Measurements from ENCODE around the gene EFCAB11. TPM values are rescaled to one million over a fixed set of nuclear protein-coding genes. Genes with fewer than 3 reads are reported as not detected.

EFCAB11 gene
- total and polyA plus RNA-seq, 2 experiments from 2014 or later = 7.7 to 24.6 TPM

DNA sequence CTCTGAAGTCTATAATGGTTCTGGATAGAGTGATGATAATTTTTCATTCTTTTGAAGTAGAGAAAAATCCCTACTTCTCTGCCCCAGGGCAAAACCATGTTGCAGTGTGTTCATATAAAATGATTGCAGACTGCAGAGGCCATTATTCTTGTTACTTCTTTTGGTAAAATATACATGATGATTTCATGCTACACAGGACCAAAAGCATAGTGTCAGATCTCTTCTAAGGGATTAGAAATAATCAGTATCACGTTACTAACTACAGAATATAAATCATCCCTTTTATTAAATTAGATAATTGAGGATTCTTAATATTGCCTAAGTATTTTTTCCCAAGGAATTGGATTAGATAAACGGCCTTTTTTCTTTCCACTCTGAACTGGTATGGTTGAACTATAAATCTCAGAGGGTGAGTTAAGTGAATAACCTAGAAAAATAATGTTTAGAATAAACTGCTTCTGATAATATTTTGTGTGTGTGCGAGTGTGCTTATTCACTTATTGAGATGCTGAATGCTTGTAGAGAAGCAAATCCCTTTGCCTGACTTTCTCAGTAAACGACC lies 156.2 kb downstream of the EFCAB11 start:
- no peaks in the 10 kb centered on the region for H3K79me2 ChIP-seq (replicated peaks; ENCODE audit: insufficient read depth)
- H3F3A ChIP-seq (replicated peaks; ENCODE audit: low read depth) = no peaks in the 10 kb centered on the region
- H3K9me2 ChIP-seq (ENCODE audit: insufficient read depth) = peaks cover 2% of the 10 kb centered on the region; the same call in 1 of the 2 replicates
- no peaks in the 10 kb centered on the region for H3K36me3 ChIP-seq (ENCODE audit: insufficient read depth)
- Mint-ChIP-seq H3K4me3 (no peak overlapping the region), H3K4me1 (0 out of 3 replicates have a peak, but pooled peaks cover 2% of the 10 kb centered on the region), H3K9me3 (no peaks in the 10 kb centered on the region), H3K36me3 (ENCODE audit: low read depth) (no peaks in the 10 kb centered on the region), H3K27ac (no peak overlapping the region), H3K27me3 (ENCODE audit: insufficient read depth, low read depth, poor library complexity) (peaks cover 2% of the 10 kb centered on the region)
- H3K4me1 ChIP-seq (ENCODE audit: insufficient read depth) = peaks cover 8% of the 10 kb centered on the region; the same call in 1 of the 2 replicates
- H3K4me3 ChIP-seq = no peak overlapping the region
- H3K4me2 ChIP-seq = no peak overlapping the region
- H3K27me3 ChIP-seq (ENCODE audit: insufficient read depth) = no peaks in the 10 kb centered on the region
- TF ChIP-seq, protein P1, sequence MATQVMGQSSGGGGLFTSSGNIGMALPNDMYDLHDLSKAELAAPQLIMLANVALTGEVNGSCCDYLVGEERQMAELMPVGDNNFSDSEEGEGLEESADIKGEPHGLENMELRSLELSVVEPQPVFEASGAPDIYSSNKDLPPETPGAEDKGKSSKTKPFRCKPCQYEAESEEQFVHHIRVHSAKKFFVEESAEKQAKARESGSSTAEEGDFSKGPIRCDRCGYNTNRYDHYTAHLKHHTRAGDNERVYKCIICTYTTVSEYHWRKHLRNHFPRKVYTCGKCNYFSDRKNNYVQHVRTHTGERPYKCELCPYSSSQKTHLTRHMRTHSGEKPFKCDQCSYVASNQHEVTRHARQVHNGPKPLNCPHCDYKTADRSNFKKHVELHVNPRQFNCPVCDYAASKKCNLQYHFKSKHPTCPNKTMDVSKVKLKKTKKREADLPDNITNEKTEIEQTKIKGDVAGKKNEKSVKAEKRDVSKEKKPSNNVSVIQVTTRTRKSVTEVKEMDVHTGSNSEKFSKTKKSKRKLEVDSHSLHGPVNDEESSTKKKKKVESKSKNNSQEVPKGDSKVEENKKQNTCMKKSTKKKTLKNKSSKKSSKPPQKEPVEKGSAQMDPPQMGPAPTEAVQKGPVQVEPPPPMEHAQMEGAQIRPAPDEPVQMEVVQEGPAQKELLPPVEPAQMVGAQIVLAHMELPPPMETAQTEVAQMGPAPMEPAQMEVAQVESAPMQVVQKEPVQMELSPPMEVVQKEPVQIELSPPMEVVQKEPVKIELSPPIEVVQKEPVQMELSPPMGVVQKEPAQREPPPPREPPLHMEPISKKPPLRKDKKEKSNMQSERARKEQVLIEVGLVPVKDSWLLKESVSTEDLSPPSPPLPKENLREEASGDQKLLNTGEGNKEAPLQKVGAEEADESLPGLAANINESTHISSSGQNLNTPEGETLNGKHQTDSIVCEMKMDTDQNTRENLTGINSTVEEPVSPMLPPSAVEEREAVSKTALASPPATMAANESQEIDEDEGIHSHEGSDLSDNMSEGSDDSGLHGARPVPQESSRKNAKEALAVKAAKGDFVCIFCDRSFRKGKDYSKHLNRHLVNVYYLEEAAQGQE (IDR thresholded peaks at IDR 0.05; ENCODE audit: unreplicated experiment) = no peak
- no peak for TF ChIP-seq STAT1 (IDR thresholded peaks at IDR 0.05; ENCODE audit: unreplicated experiment)
- no peak for TF ChIP-seq EZH2phosphoT487 (IDR thresholded peaks at IDR 0.05; ENCODE audit: unreplicated experiment)
- no peak for TF ChIP-seq CREB1 (CRISPR knock-in tag; IDR thresholded peaks at IDR 0.05; ENCODE audit: low read depth)
- TF ChIP-seq, protein P2, sequence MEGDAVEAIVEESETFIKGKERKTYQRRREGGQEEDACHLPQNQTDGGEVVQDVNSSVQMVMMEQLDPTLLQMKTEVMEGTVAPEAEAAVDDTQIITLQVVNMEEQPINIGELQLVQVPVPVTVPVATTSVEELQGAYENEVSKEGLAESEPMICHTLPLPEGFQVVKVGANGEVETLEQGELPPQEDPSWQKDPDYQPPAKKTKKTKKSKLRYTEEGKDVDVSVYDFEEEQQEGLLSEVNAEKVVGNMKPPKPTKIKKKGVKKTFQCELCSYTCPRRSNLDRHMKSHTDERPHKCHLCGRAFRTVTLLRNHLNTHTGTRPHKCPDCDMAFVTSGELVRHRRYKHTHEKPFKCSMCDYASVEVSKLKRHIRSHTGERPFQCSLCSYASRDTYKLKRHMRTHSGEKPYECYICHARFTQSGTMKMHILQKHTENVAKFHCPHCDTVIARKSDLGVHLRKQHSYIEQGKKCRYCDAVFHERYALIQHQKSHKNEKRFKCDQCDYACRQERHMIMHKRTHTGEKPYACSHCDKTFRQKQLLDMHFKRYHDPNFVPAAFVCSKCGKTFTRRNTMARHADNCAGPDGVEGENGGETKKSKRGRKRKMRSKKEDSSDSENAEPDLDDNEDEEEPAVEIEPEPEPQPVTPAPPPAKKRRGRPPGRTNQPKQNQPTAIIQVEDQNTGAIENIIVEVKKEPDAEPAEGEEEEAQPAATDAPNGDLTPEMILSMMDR (conservative IDR thresholded peaks at IDR 0.05; ENCODE audit: low read depth in 2 of 2) = no peak
- TF ChIP-seq EZH2 (IDR thresholded peaks at IDR 0.05; ENCODE audit: low read depth, unreplicated experiment) = no peak
- no peak for TF ChIP-seq JUNB (IDR thresholded peaks at IDR 0.05; ENCODE audit: unreplicated experiment)
- TF ChIP-seq, protein P3, sequence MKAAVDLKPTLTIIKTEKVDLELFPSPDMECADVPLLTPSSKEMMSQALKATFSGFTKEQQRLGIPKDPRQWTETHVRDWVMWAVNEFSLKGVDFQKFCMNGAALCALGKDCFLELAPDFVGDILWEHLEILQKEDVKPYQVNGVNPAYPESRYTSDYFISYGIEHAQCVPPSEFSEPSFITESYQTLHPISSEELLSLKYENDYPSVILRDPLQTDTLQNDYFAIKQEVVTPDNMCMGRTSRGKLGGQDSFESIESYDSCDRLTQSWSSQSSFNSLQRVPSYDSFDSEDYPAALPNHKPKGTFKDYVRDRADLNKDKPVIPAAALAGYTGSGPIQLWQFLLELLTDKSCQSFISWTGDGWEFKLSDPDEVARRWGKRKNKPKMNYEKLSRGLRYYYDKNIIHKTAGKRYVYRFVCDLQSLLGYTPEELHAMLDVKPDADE (IDR thresholded peaks at IDR 0.05) = no peak
- TF ChIP-seq ZNF114 (CRISPR knock-in tag; IDR thresholded peaks at IDR 0.05) = no peak
- TF ChIP-seq, protein P4, sequence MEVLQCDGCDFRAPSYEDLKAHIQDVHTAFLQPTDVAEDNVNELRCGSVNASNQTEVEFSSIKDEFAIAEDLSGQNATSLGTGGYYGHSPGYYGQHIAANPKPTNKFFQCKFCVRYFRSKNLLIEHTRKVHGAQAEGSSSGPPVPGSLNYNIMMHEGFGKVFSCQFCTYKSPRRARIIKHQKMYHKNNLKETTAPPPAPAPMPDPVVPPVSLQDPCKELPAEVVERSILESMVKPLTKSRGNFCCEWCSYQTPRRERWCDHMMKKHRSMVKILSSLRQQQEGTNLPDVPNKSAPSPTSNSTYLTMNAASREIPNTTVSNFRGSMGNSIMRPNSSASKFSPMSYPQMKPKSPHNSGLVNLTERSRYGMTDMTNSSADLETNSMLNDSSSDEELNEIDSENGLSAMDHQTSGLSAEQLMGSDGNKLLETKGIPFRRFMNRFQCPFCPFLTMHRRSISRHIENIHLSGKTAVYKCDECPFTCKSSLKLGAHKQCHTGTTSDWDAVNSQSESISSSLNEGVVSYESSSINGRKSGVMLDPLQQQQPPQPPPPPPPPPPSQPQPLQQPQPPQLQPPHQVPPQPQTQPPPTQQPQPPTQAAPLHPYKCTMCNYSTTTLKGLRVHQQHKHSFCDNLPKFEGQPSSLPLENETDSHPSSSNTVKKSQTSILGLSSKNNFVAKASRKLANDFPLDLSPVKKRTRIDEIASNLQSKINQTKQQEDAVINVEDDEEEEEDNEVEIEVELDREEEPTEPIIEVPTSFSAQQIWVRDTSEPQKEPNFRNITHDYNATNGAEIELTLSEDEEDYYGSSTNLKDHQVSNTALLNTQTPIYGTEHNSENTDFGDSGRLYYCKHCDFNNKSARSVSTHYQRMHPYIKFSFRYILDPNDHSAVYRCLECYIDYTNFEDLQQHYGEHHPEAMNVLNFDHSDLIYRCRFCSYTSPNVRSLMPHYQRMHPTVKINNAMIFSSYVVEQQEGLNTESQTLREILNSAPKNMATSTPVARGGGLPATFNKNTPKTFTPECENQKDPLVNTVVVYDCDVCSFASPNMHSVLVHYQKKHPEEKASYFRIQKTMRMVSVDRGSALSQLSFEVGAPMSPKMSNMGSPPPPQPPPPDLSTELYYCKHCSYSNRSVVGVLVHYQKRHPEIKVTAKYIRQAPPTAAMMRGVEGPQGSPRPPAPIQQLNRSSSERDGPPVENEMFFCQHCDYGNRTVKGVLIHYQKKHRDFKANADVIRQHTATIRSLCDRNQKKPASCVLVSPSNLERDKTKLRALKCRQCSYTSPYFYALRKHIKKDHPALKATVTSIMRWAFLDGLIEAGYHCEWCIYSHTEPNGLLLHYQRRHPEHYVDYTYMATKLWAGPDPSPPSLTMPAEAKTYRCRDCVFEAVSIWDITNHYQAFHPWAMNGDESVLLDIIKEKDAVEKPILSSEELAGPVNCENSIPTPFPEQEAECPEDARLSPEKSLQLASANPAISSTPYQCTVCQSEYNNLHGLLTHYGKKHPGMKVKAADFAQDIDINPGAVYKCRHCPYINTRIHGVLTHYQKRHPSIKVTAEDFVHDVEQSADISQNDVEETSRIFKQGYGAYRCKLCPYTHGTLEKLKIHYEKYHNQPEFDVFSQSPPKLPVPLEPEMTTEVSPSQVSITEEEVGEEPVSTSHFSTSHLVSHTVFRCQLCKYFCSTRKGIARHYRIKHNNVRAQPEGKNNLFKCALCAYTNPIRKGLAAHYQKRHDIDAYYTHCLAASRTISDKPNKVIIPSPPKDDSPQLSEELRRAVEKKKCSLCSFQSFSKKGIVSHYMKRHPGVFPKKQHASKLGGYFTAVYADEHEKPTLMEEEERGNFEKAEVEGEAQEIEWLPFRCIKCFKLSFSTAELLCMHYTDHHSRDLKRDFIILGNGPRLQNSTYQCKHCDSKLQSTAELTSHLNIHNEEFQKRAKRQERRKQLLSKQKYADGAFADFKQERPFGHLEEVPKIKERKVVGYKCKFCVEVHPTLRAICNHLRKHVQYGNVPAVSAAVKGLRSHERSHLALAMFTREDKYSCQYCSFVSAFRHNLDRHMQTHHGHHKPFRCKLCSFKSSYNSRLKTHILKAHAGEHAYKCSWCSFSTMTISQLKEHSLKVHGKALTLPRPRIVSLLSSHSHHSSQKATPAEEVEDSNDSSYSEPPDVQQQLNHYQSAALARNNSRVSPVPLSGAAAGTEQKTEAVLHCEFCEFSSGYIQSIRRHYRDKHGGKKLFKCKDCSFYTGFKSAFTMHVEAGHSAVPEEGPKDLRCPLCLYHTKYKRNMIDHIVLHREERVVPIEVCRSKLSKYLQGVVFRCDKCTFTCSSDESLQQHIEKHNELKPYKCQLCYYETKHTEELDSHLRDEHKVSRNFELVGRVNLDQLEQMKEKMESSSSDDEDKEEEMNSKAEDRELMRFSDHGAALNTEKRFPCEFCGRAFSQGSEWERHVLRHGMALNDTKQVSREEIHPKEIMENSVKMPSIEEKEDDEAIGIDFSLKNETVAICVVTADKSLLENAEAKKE (CRISPR knock-in tag; IDR thresholded peaks at IDR 0.05) = no peak
- TF ChIP-seq POLR2AphosphoS5 (IDR thresholded peaks at IDR 0.05; ENCODE audit: low read depth) = no peak
- no peak for TF ChIP-seq NANOG (IDR thresholded peaks at IDR 0.05; ENCODE audit: borderline replicate concordance)
- no peak for TF ChIP-seq ZNF331 (CRISPR knock-in tag; IDR thresholded peaks at IDR 0.05; ENCODE audit: low read depth)
- no peaks in the 10 kb centered on the region for H4K20me1 ChIP-seq (replicated peaks; ENCODE audit: insufficient read depth)
- DNase-seq (ENCODE audit: low spot score) (no peak), ATAC-seq (no peak)
- H3K27ac ChIP-seq (ENCODE audit: low read depth) = no peak overlapping the region
- no peak overlapping the region for H2AFZ ChIP-seq

Measured in GM23338 (cell line).